GM18526 (cell line): ENCODE results near the gene ALS2CL.

ENCODE experiments used
- POLR2A ChIP-seq: IDR thresholded peaks from 3 replicates; pipeline ENCODE4 v1.6.1; 2011; ENCODE audit not compliant: insufficient read length; ENCODE audit errors: extremely low read depth

ALS2CL gene

GRCh38 chr3:46659285-46659684, 34.2 kb downstream of the ALS2CL start:
- TF ChIP-seq POLR2A, result no peak

- no peak for TF ChIP-seq POLR2A
These were observed 36.5 kb downstream of the ALS2CL start for GRCh38 chr3:46656778-46657556.

- no peak for TF ChIP-seq POLR2A
These were observed 38.2 kb downstream of the ALS2CL start for GRCh38 chr3:46655271-46655670.

- no peak for TF ChIP-seq POLR2A
These were observed 42.4 kb downstream of the ALS2CL start for GRCh38 chr3:46651084-46651483.

- no peak for TF ChIP-seq POLR2A
These were observed 44.0 kb downstream of the ALS2CL start for GRCh38 chr3:46649436-46649835.

GRCh38 chr3:46648096-46648495, 45.4 kb downstream of the ALS2CL start:
- no peak for TF ChIP-seq POLR2A

GRCh38 chr3:46646700-46647099, 46.8 kb downstream of the ALS2CL start:
- TF ChIP-seq POLR2A, result no peak

GRCh38 chr3:46643701-46644100, 49.8 kb downstream of the ALS2CL start:
- no peak for TF ChIP-seq POLR2A

GRCh38 chr3:46642971-46643370, 50.5 kb downstream of the ALS2CL start:
- TF ChIP-seq POLR2A, result no peak

GRCh38 chr3:46640927-46641326, 52.6 kb downstream of the ALS2CL start:
- TF ChIP-seq POLR2A, result no peak

- TF ChIP-seq POLR2A, result no peak
These were observed 54.3 kb downstream of the ALS2CL start for GRCh38 chr3:46639221-46639620.

GRCh38 chr3:46634856-46635255, 58.6 kb downstream of the ALS2CL start:
- no peak for TF ChIP-seq POLR2A

GRCh38 chr3:46632792-46633191, 60.7 kb downstream of the ALS2CL start:
- TF ChIP-seq POLR2A, result no peak

- TF ChIP-seq POLR2A, result no peak
These were observed 63.6 kb downstream of the ALS2CL start for GRCh38 chr3:46629551-46630517.

GRCh38 chr3:46628901-46629369, 64.5 kb downstream of the ALS2CL start:
- TF ChIP-seq POLR2A, result no peak

- TF ChIP-seq POLR2A, result no peak
These were observed 66.4 kb downstream of the ALS2CL start for GRCh38 chr3:46627078-46627477.

GRCh38 chr3:46626039-46626438, 67.4 kb downstream of the ALS2CL start:
- TF ChIP-seq POLR2A, result no peak
